ENCODE measurements around the gene FMOD. TPM values are rescaled to one million over a fixed set of nuclear protein-coding genes. Genes with fewer than 3 reads are reported as not detected.

Gene FMOD
- total RNA-seq, 1 donor: 0.86 TPM

DNA sequence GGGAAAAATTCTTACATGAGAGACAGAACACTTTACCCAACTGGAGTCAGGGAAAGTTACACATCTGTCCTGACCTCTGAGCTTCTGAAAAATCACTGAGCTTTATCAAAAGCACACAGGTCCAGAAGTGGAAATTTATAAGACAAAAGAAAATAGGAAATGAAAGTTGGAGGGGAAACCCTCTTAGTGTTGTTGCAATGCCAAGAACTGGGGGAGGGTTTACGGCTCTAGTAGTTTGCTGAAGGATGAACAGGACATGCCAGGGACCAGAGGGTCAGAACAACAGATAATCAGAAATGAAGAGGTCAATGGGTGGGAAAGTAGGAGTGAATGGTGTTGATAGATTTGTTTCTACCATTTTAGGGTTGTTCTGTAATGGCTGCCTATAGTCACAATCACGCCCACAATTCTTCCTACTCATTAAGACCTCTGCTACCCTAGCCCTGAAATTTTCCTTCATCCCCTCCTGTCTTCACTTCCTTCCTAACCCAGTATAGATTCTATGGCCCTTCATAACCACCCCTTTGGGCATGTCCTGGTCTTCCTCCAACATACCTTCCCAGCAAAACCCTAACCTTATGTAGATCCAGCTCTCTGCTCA lies 30.3 kb upstream of the FMOD start:
- no peak for DNase-seq (ENCODE audit: low read depth)
- H3K4me3 ChIP-seq (ENCODE audit: low read depth, low read length): no peak overlapping the region
- TF ChIP-seq, protein P1, sequence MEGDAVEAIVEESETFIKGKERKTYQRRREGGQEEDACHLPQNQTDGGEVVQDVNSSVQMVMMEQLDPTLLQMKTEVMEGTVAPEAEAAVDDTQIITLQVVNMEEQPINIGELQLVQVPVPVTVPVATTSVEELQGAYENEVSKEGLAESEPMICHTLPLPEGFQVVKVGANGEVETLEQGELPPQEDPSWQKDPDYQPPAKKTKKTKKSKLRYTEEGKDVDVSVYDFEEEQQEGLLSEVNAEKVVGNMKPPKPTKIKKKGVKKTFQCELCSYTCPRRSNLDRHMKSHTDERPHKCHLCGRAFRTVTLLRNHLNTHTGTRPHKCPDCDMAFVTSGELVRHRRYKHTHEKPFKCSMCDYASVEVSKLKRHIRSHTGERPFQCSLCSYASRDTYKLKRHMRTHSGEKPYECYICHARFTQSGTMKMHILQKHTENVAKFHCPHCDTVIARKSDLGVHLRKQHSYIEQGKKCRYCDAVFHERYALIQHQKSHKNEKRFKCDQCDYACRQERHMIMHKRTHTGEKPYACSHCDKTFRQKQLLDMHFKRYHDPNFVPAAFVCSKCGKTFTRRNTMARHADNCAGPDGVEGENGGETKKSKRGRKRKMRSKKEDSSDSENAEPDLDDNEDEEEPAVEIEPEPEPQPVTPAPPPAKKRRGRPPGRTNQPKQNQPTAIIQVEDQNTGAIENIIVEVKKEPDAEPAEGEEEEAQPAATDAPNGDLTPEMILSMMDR (IDR thresholded peaks at IDR 0.05; ENCODE audit: insufficient read depth, low read depth, low read length): no peak

DNA sequence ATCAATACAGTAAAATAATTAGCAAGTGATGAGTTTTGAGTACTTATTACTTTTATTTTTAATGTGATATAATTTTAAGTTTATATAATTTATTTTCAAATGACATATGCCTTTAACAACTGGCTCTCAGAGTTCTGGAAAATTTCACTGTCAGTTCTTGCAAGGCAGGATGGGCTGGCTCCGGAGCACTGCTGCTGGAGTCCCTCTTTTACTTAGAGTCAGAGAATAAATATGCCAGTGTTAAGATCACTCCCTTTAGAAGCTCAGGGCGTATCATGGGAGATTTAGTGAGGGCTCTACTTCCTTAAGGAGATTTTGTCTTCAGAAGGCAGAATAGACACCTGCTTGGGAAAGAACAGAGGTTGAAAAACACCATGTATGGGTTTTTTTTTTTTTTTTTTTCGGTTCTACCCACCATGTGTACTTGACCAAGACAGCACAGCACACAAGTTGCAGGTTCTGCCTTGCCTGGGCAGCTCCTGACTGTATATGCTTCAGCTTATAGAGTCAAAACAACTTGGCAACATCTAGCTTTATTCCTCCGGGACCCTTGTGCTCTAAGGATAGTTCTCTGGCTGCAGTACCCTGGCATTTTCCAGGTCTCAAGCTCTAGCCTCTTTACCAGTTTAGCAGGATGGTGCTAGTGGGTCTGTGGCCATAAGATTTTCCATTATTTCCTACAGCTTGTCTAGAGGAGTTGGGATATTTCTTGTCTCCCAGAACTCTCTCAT lies 29.7 kb upstream of the FMOD start:
- TF ChIP-seq, protein P1 (IDR thresholded peaks at IDR 0.05; ENCODE audit: insufficient read depth, low read depth, low read length): no peak
- DNase-seq (ENCODE audit: low read depth): no peak
- H3K4me3 ChIP-seq (ENCODE audit: low read depth, low read length): no peak overlapping the region

DNA sequence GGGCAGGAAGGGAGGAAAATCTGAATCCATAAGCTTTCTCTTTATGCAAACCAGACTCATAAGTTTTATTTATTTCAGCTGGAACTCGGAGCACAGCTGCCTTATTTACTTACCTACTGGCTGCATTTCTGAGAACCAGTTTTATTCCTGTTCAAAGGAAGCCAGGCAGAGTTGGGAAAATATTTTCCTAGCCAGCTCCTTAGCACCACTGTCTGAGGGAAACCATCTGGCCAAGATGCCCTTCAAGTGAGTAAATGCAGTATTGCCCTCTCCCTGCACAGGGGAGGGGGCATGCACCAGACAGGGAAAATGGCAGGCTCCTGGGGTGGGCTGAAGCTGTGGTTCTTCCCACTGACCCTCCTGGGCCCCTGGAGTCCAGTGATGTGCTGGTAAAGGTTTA lies 28.9 kb upstream of the FMOD start:
- DNase-seq (ENCODE audit: low read depth): peak; percentile 39
- H3K4me3 ChIP-seq (ENCODE audit: low read depth, low read length): no peak overlapping the region
- TF ChIP-seq, protein P1 (IDR thresholded peaks at IDR 0.05; ENCODE audit: insufficient read depth, low read depth, low read length): no peak

DNA sequence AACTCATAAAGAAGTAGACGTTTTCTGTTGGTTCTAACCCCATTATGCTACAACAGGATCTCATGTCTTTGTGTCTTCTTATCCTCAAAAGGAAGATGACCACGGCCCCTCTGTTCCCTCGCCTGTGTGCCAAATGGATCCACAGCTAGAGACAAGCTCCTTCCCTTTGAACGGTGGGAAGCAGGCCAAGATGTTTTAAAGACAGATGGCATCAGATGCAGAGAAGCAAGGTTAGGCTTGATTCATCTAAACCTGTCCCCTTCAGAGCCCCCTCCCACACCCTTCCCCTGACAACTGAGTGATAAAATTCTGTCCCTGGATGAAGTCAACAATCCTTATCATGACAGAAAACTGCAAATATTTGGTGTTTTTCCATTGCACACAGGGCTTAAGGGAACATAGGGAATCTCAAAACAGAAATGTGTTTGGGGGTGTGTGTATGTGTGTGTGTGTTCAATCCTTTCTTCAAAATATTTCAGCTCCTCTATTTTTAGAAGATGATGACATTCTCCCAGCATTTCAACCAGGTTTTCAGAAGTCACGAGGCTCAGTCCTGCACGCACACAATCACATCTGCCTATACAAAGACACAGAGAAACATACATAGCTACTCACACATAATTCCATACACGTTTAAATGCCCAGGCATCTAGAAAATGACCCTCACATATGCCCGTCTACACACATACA lies 27.8 kb upstream of the FMOD start:
- TF ChIP-seq, protein P1 (IDR thresholded peaks at IDR 0.05; ENCODE audit: insufficient read depth, low read depth, low read length): no peak
- H3K4me3 ChIP-seq (ENCODE audit: low read depth, low read length): no peak overlapping the region
- DNase-seq (ENCODE audit: low read depth): peak; percentile 75

DNA sequence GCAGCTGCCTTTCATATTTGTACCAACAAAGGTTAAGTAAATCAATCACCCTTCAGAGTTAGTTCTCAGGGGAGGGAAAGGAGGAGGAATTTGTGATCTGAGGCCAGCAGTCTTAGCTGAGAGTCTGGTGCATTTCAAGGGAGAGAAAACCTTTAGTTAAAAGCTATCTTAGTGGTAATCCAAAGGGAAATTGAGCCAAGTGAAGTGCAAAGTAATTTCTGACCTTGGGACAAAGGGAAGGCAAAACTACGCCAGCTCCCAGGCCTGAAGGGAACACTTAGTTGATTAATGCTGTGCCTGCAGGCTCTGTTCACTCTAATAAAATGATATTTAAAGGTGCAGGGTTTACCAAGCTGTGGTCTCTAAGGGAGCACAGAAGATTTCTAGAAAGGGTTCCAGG lies 23.1 kb upstream of the FMOD start:
- TF ChIP-seq, protein P1 (IDR thresholded peaks at IDR 0.05; ENCODE audit: insufficient read depth, low read depth, low read length): no peak
- H3K4me3 ChIP-seq (ENCODE audit: low read depth, low read length): no peak overlapping the region
- no peak for DNase-seq (ENCODE audit: low read depth)

DNA sequence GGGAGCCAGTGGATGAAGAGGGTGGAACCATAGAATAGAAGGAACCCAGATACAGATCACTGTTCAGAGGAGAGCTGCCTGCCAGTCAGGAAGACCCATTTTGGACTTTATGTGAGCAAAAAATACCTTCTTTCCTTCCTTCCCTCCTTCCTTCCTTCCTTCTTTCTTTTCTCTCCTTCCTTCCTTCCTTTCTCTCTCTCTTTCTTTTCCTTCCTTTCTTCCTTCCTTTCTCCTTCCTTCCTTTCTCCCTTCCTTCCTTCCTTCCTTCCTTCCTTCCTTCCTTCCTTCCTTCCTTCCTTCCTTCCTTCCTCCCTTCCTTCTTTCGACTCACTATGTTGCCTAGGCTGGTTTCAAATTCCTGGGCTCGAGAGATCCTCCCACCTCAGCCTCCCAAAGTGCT lies 22.1 kb upstream of the FMOD start:
- H3K4me3 ChIP-seq (ENCODE audit: low read depth, low read length): no peak overlapping the region
- DNase-seq (ENCODE audit: low read depth): no peak

More for the DNA sequence above, 22.1 kb upstream of the FMOD start:
- TF ChIP-seq, protein P1 (IDR thresholded peaks at IDR 0.05; ENCODE audit: insufficient read depth, low read depth, low read length): no peak
